MG63 (cell line): ENCODE results near the gene DCLK2. TPM values are rescaled to one million over a fixed set of nuclear protein-coding genes. Genes with fewer than 3 reads are reported as not detected.

Experiments
- DNase-seq: peaks from one replicate; pipeline ENCODE4 v3.0.0-alpha.2; 2020
- H3K27me3 ChIP-seq: fragments of 250-450 bp; sonication (Bioruptor Pico); 2 replicates; pipeline ENCODE4 v1.5.1; 2020; ENCODE audit warnings: mild to moderate bottlenecking, moderate library complexity
- H3K36me3 ChIP-seq: fragments of 250-450 bp; sonication (Bioruptor Pico); 2 replicates; pipeline ENCODE4 v1.5.1; 2020; ENCODE audit warnings: mild to moderate bottlenecking, moderate library complexity
- H3K4me3 ChIP-seq: fragments of 250-450 bp; sonication (Bioruptor Pico); 2 replicates; pipeline ENCODE4 v1.5.1; 2020; ENCODE audit warnings: mild to moderate bottlenecking, moderate library complexity
- H3K9me3 ChIP-seq: fragments of 250-450 bp; sonication (Bioruptor Pico); 2 replicates; pipeline ENCODE4 v1.5.1; 2020; ENCODE audit warnings: mild to moderate bottlenecking, moderate library complexity
- total RNA-seq: library from RNA; depleted of rRNA; stranded (reverse); fragments of >200 nt; shearing (Covaris generic); gene quantifications from 2 replicates; pipeline ENCODE4 v1.2.3, GENCODE V29; 2014; ENCODE audit warnings: low replicate concordance

Gene DCLK2
- total RNA-seq, 1 experiment from 2014 or later, result 3.1 TPM

DNA sequence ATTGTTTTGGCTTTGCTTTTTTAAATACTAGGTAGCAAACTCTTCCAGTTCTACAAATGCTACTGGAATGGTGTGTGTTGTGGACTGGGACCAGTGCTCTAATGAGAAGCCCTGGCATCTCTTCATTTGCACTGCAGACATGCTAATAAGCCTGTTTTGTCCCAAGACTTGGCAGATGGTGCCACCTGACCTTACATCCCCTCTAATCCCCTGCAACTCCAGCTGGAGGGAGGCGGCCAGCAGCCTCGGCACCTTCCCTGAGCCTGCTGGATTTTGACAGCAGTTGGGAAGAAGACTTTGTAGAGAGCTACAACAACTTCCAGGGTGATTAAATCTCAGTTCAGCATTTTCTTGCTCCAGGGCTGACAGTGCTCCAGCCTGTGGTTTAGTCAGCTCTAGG is 200.0 kb downstream of the DCLK2 start:
- H3K4me3 ChIP-seq, result no peak overlapping the region
- no peaks in the 10 kb centered on the region for H3K36me3 ChIP-seq
- DNase-seq, result no peak
- peaks cover 11% of the 10 kb centered on the region for H3K9me3 ChIP-seq
- no peaks in the 10 kb centered on the region for H3K27me3 ChIP-seq

GRCh38 chr4:150280081-150280895 is 202.0 kb downstream of the DCLK2 start:
- H3K4me3 ChIP-seq, result no peak overlapping the region
- H3K27me3 ChIP-seq, result no peaks in the 10 kb centered on the region
- no peak for DNase-seq
- no peaks in the 10 kb centered on the region for H3K36me3 ChIP-seq
- peaks cover 7% of the 10 kb centered on the region; the same call in 1 of the 2 replicates for H3K9me3 ChIP-seq

GRCh38 chr4:150280975-150281374 is 202.7 kb downstream of the DCLK2 start:
- H3K27me3 ChIP-seq, result no peaks in the 10 kb centered on the region
- H3K4me3 ChIP-seq, result no peak overlapping the region
- no peaks in the 10 kb centered on the region for H3K36me3 ChIP-seq
- H3K9me3 ChIP-seq, result peaks cover 5% of the 10 kb centered on the region; the same call in 1 of the 2 replicates
- DNase-seq, result no peak

DNA sequence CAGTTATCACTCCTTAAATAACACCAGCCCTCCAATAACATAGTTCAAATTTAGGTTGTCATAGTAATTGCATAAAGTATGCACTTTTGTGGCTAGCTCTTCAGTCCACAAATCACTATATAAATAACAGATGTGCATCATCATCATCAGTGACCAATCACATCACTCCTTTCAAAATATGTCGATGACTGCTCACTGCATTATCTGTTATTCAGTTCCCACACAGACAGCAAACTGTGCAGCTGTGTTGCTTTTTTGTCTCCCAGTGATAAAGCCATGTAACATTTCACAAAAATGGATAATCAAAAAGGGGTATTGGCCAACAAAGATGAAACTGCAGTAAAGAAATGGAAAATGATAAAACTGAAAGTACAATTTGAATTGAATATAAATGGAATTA is 205.4 kb downstream of the DCLK2 start:
- DNase-seq, result no peak
- H3K9me3 ChIP-seq, result no peaks in the 10 kb centered on the region
- no peak overlapping the region for H3K4me3 ChIP-seq
- no peaks in the 10 kb centered on the region for H3K36me3 ChIP-seq
- H3K27me3 ChIP-seq, result no peaks in the 10 kb centered on the region

- no peak for DNase-seq
- Histone ChIP-seq H3K9me3 (no peaks in the 10 kb centered on the region), H3K27me3 (no peaks in the 10 kb centered on the region), H3K4me3 (no peak overlapping the region), H3K36me3 (no peaks in the 10 kb centered on the region)
These were observed 208.4 kb downstream of the DCLK2 start for GRCh38 chr4:150286656-150287055.

- H3K36me3 ChIP-seq, result no peaks in the 10 kb centered on the region
- H3K9me3 ChIP-seq, result no peaks in the 10 kb centered on the region
- no peak for DNase-seq
- H3K4me3 ChIP-seq, result no peak overlapping the region
- H3K27me3 ChIP-seq, result no peaks in the 10 kb centered on the region
These were observed 211.0 kb downstream of the DCLK2 start for GRCh38 chr4:150289198-150289597.

DNA sequence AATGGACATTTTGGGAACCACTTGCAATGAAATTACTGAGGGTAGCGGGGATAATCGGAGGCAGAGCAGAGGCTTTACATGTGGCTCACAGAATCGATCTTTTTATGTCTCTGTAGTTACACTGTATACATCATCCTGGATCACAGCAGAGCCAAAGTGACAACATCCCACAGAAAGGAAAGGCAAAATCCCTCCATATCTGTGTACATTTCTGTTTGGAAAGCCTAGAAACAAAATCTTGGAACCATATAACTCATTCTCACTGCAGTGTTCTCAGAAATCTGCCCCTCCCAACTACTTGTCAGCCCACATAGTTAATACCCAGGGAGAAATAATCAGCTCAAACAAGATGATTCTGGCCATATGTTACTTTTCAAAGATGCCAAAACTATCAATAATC is 211.6 kb downstream of the DCLK2 start:
- no peak for DNase-seq
- Histone ChIP-seq H3K4me3 (no peak overlapping the region), H3K27me3 (no peaks in the 10 kb centered on the region), H3K36me3 (no peaks in the 10 kb centered on the region), H3K9me3 (no peaks in the 10 kb centered on the region)

- H3K36me3 ChIP-seq, result no peaks in the 10 kb centered on the region
- no peaks in the 10 kb centered on the region for H3K27me3 ChIP-seq
- DNase-seq, result no peak
- no peak overlapping the region for H3K4me3 ChIP-seq
- no peaks in the 10 kb centered on the region for H3K9me3 ChIP-seq
These were observed 219.7 kb downstream of the DCLK2 start for GRCh38 chr4:150297861-150298474.

DNA sequence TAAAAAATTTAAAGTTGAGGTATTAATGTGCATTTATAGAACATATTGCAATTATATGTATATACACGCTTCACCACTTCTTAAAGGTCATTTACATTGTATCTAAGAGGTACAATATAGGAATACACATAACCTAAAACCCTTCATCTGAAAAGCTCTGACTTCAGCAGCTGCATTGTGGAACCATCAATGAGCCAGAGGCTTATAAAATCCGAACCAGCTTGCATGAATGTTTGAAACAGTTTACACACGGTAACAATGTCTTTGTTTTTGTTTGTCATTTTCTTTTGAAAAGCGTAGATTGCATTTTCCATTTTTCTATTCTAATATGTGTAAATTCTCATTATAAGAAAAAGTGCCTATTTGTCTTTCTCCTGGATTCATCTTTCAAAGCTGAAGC is 221.6 kb downstream of the DCLK2 start:
- no peaks in the 10 kb centered on the region for H3K27me3 ChIP-seq

DNA sequence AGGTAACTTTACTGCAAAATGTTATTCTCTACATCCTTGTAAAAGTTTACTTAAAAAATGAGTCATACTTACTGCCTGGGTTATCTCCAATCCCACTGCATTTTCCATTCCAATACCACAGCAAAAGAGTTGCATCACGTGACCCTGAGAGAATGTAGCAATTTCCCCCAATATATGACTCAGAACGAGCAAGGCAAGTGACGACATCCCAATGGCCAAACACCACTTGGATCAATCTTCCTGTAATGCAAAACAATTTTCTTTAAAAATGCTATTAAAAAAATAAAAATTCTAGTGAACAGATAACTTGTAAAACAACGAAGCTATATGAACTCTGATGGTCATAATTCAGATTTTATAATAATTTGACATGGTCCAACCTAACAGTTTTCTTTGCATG is 224.3 kb downstream of the DCLK2 start:
- Histone ChIP-seq H3K4me3 (no peak overlapping the region), H3K27me3 (no peaks in the 10 kb centered on the region), H3K9me3 (no peaks in the 10 kb centered on the region), H3K36me3 (no peaks in the 10 kb centered on the region)
- DNase-seq, result peak; percentile 72

More for the DNA sequence above, 221.6 kb downstream of the DCLK2 start:
- DNase-seq, result no peak
- H3K9me3 ChIP-seq, result no peaks in the 10 kb centered on the region
- H3K36me3 ChIP-seq, result no peaks in the 10 kb centered on the region
- no peak overlapping the region for H3K4me3 ChIP-seq

DNA sequence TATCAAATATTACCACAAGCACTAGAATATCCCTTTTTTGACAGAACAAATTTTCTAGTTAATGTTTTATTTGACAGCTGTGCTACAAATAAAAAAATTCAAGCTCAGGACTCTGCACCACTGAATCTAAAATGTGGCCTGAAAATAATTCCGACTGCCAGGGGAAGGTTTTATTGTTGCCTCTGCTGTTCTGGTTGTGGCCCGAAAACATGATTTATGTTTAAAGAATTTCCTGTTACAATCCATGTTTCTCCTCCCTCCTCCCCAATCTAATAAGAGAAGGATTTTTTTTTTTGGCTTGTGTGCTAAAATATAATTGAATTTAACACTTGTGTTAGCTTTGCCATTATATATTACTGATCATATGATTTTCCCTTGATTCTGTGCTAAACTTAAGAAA is 227.8 kb downstream of the DCLK2 start:
- DNase-seq, result no peak
- Histone ChIP-seq H3K4me3 (no peak overlapping the region), H3K9me3 (no peaks in the 10 kb centered on the region), H3K27me3 (no peaks in the 10 kb centered on the region), H3K36me3 (no peaks in the 10 kb centered on the region)

DNA sequence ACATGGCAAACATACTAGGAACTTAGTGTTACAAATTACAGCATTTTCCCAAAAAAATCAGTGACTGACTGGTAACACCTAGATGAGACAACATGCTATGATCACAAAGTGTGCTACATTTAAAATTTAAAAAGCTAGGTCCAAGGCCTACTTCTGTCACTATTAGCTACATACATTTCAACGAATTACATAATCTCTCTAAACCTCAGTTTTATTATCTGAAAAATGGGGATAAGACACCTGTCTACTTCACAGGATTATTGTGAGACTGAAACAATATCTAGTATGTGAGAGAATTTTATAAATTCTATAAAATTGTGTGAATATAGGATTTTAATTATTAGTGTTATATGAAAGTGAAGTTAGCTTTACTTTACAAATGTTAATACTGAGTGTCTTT is 228.5 kb downstream of the DCLK2 start:
- Histone ChIP-seq H3K36me3 (no peaks in the 10 kb centered on the region), H3K4me3 (no peak overlapping the region), H3K27me3 (no peaks in the 10 kb centered on the region), H3K9me3 (no peaks in the 10 kb centered on the region)
- DNase-seq, result no peak
